Activated CD8-positive, alpha-beta memory T cell treated with anti-CD3 and anti-CD28 coated beads, Interleukin-2, amount 50 U/mL, for 24 hours (primary cell): ENCODE data around the gene SLCO6A1.
"Not testable (repeated sequence)": the region's sequence is repeated elsewhere in the genome, so short reads cannot be mapped to it uniquely, and the experiment has no call there.

ENCODE experiments used
- DNase-seq: peaks from one replicate; pipeline ENCODE4 v3.0.0-alpha.2; 2020; ENCODE audit errors: extremely low read depth

The SLCO6A1 gene

DNA sequence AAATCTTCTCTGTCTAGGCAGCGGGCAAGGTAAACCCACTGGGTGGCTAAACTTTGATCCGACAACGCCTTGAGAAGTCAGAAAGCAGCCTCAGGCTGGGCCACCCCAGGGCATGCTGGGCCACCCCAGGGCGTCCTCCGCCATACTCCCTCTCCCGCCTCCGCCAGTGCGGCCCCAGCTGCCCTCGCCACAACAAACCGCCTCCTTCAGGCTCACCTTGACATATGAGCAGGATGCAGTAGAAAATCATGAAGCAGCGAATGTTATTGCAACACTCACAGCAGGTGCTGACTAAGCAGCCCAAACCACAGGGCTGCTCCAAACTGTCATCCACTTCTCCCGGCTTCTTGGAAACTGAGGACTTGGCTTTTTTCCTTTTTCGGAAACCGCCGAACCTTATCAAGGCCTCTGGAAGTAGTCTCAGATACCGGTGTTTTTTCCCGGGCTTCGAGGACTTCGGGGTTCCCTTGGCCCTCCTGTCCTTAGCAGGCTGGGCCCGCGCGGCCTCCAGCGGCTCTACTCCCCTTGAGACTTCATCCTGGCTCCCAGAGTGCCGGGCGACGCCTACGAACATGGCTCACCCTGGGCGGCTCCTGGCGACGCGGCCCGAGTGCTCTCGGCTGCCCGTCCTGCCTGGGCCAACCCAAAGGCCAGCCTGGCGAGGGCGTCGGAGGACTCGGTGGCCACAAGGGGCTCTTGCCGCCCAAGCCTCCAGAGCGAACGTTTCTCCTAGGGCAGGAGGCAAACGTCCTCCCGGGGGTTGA, at the start of gene SLCO6A1:
Gene SLCO6A1 (minus strand): TSS at position 731 of the 764 bp plus-strand sequence. CDS start 157 bp downstream, at position 574.
- DNase-seq = no peak

- no peak for DNase-seq
Observed at GRCh38 chr5:102547141-102548035, 48.6 kb upstream of the SLCO6A1 start.

- no peak for DNase-seq
Observed at GRCh38 chr5:102545175-102545574, 46.4 kb upstream of the SLCO6A1 start.

GRCh38 chr5:102542057-102542456, 43.3 kb upstream of the SLCO6A1 start:
- no peak for DNase-seq

DNA sequence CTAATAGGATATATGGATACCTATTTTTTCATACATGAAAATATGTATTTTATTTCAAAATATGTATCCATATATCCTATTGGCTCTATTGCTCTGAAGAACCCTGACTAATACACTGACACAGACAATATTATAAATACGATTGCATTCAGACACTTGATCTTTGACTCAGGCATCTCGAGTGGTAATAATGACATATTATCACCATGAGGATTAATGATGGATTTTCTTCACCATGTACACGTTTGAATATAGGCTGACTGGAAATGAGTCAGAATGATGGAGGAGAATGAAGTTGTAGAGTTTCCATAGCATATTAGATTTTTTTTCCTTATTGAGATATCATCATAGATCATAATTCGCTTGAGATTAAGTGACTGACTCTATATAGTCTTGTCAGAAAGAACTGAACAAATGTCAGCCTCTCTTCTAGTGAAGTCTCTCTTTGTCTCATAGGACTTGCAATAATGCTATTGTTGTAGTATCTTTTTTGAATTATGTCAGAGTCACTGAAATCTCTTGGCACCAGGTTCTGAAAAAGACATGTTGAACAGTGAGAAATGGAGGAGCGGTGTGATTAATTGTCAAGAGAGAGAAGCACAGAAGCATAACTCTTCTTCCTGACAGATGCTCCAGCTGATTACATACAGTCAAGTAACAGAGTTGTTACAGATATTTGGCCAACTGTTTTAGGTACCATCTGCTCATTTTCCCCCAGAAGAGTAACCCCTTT, 41.4 kb upstream of the SLCO6A1 start:
- no peak for DNase-seq

DNA sequence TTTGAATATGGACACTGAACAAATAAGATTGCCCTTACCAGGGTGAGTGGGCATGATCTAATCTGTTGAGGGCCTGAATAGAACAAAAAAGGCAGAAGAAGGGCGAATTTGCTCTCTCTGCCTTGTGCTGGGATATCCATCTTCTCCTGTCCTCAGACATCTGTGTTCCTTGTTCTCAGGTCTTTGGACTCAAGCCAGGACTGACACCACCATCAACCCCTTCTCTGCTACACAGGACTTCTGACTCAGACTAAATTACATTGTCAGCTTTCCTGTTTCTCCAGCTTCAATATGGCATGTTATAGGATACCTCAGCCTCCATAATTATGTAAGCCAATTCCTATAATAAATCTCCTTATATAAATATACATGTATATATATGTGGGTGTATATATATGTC, 40.8 kb upstream of the SLCO6A1 start:
- DNase-seq = no peak

DNA sequence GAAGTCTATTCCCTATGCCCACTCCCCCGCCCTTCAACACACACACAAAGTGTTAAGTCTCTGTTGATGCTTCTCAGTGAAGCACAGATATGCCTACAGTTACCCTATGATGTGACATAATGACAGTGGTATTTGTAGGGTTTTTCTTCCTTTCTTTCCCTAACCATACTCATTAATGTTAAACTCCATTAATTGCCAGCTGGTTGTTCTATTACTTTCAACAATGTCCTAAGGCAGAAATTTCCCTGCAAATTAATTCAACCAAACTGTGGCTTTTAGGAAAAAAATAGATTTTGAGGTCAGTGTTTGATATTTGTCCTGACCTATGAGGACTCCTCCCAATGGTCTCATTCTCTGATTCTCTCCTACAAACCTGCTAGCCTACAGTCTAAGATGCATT, 38.2 kb upstream of the SLCO6A1 start:
- no peak for DNase-seq

GRCh38 chr5:102536323-102536928, 37.6 kb upstream of the SLCO6A1 start:
- DNase-seq = no peak

GRCh38 chr5:102532123-102532522, 33.3 kb upstream of the SLCO6A1 start:
- no peak for DNase-seq

- DNase-seq = no peak
Observed at GRCh38 chr5:102531506-102531905, 32.7 kb upstream of the SLCO6A1 start.

GRCh38 chr5:102529447-102529846, 30.6 kb upstream of the SLCO6A1 start:
- DNase-seq = no peak

DNA sequence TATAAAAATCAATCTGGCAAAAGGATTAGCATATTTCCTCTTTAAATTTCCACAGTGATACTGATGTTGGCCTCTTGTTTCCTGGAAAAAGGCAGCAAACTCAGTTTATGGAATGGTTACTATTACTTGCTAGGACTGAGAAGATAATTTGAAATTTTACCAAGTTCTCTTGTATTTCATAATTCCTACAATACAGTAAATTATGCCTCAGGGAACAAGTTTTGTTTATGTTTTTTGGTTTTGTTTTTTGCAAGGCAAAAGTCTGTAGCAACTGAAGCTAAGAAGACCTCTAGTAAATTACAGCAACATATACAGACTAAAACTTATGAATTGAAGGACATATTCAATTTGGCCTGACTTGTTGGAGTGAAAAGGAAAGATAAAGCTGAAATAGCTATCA, 30.2 kb upstream of the SLCO6A1 start:
- no peak for DNase-seq

- DNase-seq = no peak
Observed at GRCh38 chr5:102528600-102528999, 29.8 kb upstream of the SLCO6A1 start.

- DNase-seq = no peak
Observed at GRCh38 chr5:102527547-102527946, 28.7 kb upstream of the SLCO6A1 start.

DNA sequence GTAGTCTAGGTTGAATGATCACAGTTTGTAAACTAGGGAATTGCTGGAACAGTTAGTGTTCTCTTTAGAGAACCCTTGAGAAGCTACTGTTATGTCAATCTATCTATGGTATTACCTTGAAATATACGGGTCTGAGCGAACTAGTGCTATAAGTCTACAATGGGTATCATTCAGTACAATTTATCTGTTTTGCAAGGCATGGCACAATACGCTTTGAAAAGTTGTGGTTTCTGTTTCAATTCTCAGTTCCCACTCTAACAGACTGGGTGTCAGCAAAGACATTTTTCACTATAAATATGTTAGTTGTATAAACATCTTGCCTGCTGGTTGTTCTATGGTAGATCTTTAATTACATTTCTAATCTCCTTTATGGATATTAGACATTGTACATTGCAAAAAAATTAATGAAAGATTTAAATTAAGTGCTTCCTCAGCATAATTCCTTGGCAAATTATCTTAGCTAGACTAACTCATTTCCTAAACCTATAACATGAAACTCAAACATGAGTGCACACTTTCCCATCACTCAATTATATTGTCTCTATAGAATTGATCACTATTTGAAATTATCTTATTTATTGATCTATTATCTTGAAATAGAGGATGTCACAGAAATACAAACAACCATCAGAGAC, 24.9 kb upstream of the SLCO6A1 start:
- no peak for DNase-seq

DNA sequence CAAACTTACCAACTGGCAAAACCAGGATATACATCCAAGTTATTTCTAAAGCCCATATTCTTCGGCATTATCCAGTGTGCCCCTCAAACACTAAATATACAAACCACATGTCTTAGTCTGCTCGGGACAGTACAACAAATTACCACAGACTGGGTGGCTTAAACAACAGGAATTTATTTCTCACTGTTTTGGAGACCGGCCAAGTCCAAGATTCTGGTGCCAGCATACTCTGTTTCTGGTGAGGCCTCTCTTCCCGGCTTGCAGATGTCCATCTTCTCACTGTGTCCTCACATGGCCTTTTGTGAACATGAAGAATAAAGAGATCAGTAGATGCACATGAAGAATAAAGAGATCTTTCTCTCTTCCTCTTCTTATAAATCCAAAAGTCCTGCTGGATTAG, 12.9 kb upstream of the SLCO6A1 start:
- no peak for DNase-seq

DNA sequence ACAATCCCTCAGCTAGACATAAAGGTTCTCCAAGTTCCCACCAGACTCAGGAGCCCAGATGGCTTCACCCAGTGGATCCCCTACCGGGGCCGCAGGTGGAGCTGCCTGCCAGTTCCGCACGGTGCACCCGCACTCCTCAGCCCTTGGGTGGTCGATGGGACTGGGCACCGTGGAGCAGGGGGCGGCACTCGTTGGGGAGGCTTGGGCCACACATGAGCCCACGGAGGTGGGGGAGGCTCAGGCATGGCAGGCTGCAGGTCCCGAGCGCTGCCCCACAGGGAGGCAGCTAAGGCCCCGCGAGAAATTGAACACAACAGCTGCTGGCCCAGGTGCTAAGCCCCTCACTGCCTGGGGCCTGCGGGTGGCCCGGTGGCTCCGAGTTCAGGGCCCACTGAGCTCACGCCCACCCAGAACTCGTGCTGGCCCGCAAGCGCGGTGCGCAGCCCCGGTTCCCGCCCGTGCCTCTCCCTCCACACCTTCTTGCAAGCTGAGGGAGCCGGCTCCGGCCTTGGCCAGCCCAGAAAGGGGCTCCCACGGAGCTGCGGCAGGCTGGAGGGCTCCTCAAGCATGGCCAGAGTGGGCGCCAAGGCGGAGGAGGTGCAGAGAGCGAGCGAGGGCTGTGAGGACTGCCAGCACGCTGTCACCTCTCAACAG, 7.4 kb downstream of the SLCO6A1 start:
- DNase-seq = not testable (repeated sequence)

DNA sequence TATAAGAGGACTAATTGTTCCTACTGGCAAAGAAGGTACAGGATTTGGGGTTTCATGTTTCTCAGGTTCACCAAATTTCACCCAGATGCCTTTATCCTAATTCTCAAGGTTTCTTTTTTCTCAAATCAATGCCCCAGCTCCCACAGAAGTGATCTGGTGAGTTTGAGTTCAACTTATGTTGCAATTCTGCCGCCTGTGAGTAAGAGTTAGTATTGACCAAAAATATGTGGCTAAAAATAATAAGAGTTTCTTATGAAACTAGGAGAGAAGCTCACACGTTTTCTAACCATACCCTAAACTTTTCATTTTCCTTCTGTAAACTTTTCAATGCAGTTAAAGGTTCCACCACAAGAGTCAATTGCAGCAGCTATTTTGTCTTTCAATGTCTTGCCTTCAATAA, 15.1 kb downstream of the SLCO6A1 start:
- DNase-seq = no peak

DNA sequence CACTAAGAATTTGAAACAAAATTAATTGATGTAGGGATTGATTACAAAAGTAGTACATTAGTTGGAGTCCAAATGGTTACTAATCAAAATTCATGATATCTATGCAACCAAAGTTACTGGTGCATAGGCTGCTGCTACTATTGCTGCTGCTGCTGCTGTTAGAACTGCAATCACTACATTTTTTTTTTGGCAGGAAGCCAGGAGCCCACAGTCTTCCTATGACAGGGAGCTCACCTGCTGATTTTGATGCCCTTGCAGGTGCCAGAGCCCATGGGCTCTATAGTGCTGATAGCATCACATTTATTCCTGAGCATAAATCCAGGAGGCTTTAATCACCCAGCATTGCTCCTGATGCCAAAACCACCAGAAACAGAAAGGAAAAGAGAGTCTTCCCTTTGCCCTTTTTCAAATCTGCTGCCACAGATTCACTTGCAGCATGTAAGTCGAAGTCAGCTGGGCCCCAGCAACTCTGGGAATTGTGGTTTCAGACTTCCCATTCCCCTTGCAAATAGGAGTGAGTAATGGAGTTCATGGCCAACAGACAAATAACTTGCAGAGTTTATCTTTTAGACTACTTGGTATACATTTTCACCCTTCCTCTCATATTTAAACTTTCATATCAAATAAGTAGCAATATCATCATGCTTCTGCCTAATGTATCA, 17.6 kb downstream of the SLCO6A1 start:
- no peak for DNase-seq

DNA sequence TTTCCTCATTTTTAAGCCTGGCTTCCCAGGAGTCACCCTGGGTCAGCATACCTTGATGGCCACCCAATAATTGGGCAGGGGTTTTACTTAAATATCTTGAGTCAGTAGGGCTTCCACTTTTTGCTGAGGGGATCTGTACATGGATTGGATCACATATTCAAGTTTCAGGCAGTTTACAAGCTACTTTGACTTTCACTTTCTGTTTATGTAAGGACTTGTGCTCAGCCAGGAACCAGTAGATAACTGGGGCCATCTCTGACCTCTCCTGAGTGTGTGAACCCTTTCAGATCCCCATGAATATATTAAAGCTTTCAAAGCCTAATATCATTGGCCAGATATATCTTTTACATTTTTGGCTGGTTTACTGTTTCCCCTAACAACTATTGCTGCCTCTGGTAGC, 45.1 kb downstream of the SLCO6A1 start:
- DNase-seq = no peak
